Fibroblast of lung (primary cell): Measurements from ENCODE around the gene CIDEB.

Source experiments
- CTCF ChIP-seq, 2 donors: IDR thresholded peaks in 1 of 2; conservative IDR thresholded peaks in 1 of 2; 1 replicate in 1 of 2; 2 replicates in 1 of 2; pipeline ENCODE4 v1.5.1; 2011 to 2012; ENCODE audit warnings: low read length in 2 of 2, control low read depth in 1 of 2, inconsistent platforms in 1 of 2, low read depth in 1 of 2, mild to moderate bottlenecking in 1 of 2
- EZH2 ChIP-seq: IDR thresholded peaks from 2 replicates; pipeline ENCODE4 v1.5.1; 2012; ENCODE audit warnings: low read length, control low read depth, mild to moderate bottlenecking; ENCODE audit errors: missing control alignments

- TF ChIP-seq CTCF (conservative IDR thresholded peaks at IDR 0.05 in 1 of 2, IDR thresholded peaks at IDR 0.05 in 1 of 2; ENCODE audit: low read depth in 1 of 2, low read length in 2 of 2) = no peak
- TF ChIP-seq EZH2 = no peak
Measured at GRCh38 chr14:24291446-24292117, 16.2 kb downstream of the CIDEB start.
